ENCODE results near the gene FLNC.

Gene FLNC

GRCh38 chr7:128891942-128892269 is 61.7 kb downstream of the FLNC start:
- no peak for DNase-seq (ENCODE audit: insufficient read length, low spot score)
- no peak for TF ChIP-seq CTCF (IDR thresholded peaks at IDR 0.05; ENCODE audit: insufficient read depth, missing control alignments)
- FAIRE-seq: no peak

- FAIRE-seq: no peak
- no peak for DNase-seq (ENCODE audit: insufficient read length, low spot score)
- no peak for TF ChIP-seq CTCF (IDR thresholded peaks at IDR 0.05; ENCODE audit: insufficient read depth, missing control alignments)
These were observed 62.5 kb downstream of the FLNC start for GRCh38 chr7:128892521-128893250.

GRCh38 chr7:128893251-128894100 is 63.3 kb downstream of the FLNC start:
- FAIRE-seq (no peak), DNase-seq (ENCODE audit: insufficient read length, low spot score) (no peak)
- no peak for TF ChIP-seq CTCF (IDR thresholded peaks at IDR 0.05; ENCODE audit: insufficient read depth, missing control alignments)

GRCh38 chr7:128894101-128894440 is 63.9 kb downstream of the FLNC start:
- FAIRE-seq: no peak
- TF ChIP-seq CTCF (IDR thresholded peaks at IDR 0.05; ENCODE audit: insufficient read depth, missing control alignments): no peak
- no peak for DNase-seq (ENCODE audit: insufficient read length, low spot score)

- FAIRE-seq (no peak), DNase-seq (ENCODE audit: insufficient read length, low spot score) (no peak)
- no peak for TF ChIP-seq CTCF (IDR thresholded peaks at IDR 0.05; ENCODE audit: insufficient read depth, missing control alignments)
These were observed 65.1 kb downstream of the FLNC start for GRCh38 chr7:128895320-128895719.

GRCh38 chr7:128899392-128899791 is 69.2 kb downstream of the FLNC start:
- FAIRE-seq (no peak), DNase-seq (ENCODE audit: insufficient read length, low spot score) (no peak)
- no peak for TF ChIP-seq CTCF (IDR thresholded peaks at IDR 0.05; ENCODE audit: insufficient read depth, missing control alignments)

GRCh38 chr7:128900237-128900636 is 70.0 kb downstream of the FLNC start:
- DNase-seq (ENCODE audit: insufficient read length, low spot score) (no peak), FAIRE-seq (no peak)
- no peak for TF ChIP-seq CTCF (IDR thresholded peaks at IDR 0.05; ENCODE audit: insufficient read depth, missing control alignments)

All from D721Med (cell line).